HG03457 (cell line): ENCODE measurements around the gene GNA14.
"Not testable (repeated sequence)": the region's sequence is repeated elsewhere in the genome, so short reads cannot be mapped to it uniquely, and the experiment has no call there.

Experiments
- ATAC-seq: cut with Tn5 transposase; IDR thresholded peaks from one replicate; pipeline ENCODE4 v1.9.1; 2021; ENCODE audit warnings: moderate number of reproducible peaks; ENCODE audit not compliant: unreplicated experiment

The GNA14 gene

DNA sequence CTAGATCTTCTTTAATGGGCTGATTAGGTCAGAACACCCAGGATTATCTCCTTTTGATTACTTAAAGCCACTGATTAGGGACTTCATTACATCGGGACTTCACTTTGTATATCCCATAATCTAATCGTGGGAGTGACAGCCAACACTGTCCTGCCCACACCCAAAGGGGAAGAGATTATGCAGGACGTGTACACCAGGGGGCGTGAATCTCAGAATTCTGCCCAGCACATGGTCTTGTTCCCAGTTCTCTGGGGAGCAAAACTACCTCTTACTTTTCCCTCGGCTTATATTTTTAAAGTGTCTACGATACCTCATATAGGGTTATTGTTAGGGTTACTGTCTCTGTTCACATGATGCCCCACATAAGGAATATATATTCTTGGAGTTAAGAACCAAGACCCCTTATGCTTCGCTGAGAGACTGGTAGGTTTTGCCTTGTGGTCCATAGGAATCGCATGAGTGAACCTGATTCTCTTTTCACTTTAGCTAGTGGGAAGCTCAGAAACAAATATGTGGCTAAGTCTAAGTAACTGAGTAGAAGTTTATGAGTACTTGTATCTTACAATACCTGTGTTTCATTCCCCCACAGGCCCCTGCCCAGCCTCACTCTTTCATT, 192.7 kb downstream of the GNA14 start:
- ATAC-seq: no peak

GRCh38 chr9:77454663-77455062, 193.5 kb downstream of the GNA14 start:
- ATAC-seq: no peak

GRCh38 chr9:77453825-77454647, 194.1 kb downstream of the GNA14 start:
- ATAC-seq: no peak

DNA sequence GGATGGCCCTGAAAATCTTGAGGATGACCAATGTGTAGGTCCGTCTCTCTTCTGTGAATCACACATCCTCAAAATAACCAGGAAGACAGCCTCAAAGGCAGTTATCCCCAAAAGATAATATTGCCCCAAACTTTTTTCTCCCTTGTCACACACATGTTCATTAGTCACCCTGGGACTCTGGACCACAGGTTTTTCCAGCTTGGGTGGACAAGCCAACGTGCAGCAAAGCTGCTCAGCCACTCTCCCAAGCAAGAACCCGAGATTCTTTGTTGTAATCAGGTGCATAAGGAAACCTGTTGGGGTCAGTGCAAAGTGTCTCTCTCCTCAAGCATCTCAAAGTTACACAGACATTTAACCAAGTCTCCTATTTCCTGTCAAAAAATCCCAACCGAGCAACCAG, 196.6 kb downstream of the GNA14 start:
- ATAC-seq: no peak

GRCh38 chr9:77450085-77450475, 198.0 kb downstream of the GNA14 start:
- ATAC-seq: no peak

DNA sequence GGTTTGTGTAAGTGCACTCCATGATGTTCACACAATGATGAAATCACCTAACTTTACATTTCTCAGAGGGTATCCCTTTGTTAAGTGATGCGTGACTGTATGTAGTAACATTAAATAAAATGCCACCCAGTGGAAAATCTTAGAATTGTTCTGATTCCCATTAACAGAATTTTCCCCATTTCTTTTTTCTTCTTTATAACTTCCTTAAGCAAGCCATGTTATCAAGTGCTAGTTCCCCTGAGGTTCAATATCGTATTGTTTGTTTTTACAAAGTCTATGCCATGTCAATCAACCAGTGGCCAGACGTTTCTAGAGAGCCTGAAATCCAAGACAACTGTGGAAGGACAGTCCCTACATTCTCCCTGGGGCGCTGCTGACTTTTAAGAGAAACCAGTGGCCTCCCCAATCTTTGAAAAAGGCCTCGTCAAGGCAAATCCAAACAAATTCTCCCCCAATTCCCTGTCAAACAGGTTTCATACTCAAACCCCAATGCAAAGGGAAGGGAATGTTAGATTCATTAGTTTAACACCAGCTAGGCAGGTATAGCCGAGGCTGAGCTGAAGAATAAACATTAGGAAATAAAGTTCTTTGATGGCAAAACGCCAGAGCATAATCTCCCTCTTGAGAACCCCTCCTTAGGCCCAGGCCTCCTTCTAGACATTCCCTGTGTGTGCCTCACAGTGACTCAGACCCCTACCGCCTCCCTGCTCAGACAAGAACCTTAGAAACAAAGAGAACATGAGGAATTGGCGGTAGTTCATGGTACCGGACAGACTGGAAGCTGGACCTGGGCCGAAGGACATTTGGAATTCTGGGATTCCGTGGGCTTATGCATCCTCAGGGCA, 198.7 kb downstream of the GNA14 start:
- no peak for ATAC-seq

GRCh38 chr9:77447646-77448045, 200.5 kb downstream of the GNA14 start:
- ATAC-seq: no peak

DNA sequence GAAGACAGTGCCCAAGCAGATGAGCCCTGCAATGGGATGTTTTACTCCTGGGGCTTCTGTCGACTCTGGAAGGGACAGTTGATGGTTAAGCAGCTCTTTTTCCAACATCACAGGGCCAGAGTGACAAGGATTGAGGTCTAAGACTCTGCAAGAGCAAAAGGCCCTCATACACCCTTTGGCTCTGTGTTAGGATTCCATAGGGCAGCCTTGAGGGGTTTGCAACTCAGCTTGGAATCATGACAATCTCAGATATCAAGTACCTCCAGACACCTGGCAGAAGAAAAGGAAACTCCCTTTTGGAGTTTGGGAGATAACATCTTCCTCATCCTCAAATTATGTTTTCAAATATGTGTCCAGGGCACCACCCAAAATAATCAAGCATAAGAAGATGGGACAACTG, 205.7 kb downstream of the GNA14 start:
- ATAC-seq: no peak

GRCh38 chr9:77441124-77441523, 207.0 kb downstream of the GNA14 start:
- not testable (repeated sequence) for ATAC-seq

DNA sequence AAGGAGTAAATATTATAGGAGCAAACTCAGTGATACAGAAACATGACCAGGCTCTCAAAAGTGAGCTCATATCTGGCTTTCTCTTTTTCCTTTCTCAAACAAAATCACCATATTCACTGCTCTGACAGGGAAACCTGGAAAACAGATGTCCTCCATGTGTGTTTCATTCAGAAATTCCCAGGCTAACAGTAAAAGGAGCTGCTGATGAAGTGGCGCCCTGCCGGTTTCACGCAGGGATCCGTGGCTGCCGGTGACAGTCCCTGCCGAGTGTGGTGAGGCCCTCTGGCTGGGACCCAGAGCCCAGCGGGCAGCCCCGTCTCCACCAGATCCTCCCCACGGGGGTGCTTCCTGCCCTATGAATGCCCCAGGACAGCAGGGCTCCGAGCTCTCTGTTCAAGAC, 208.1 kb downstream of the GNA14 start:
- no peak for ATAC-seq

DNA sequence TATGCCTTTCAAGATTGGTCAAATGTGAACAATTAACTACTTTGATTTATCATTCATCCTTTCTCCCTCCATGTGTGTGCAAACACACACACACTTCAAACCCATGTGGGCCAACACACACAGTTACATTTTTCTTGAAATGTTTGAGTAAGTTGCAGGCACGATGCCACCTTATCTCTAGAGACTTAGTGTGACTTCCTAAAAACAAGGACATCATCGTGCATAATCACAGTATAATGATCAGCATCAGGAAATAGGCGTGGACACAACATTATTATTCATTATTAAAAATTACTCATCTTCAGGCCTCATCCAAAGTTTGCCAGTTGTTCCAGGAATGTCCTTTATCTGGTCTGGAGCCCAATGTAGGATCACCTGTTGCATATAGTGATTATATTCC, 209.5 kb downstream of the GNA14 start:
- no peak for ATAC-seq

DNA sequence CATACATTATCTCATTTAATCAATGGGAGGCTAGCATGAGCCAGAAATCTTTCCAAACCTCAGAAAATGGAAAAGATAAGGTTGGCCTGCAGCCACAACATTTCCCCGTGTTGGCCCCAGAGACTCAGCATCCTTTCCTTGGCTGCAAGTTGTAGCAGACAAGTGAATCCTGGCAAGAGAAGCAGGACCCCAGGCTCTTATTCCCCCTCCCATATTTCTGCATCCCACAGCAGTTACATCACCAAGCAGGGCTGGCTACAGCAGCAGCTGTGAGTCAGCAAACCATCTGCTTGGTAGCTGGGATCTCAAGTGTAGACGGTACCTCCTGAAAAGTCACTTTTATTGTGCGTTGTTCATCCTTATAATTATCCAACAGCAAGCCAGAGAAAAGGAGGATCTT, 212.4 kb downstream of the GNA14 start:
- ATAC-seq: no peak

DNA sequence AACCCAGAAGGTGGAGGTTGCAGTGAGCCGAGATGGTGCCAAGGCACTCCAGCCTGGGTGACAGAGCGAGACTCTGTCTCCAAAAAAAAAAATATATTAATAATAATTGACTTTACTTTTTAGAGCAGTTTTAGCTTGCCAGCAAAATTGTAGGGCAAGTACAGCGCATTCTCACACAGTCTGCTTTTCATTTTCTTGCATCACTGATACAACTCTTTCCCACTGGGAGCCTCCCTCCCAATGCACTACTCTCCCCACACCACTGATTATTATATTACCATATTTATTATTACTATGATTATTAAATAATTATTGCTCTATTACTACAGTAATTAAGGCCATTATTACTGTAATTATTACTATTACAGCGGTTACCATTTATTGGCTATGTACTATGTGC, 212.8 kb downstream of the GNA14 start:
- ATAC-seq: no peak

DNA sequence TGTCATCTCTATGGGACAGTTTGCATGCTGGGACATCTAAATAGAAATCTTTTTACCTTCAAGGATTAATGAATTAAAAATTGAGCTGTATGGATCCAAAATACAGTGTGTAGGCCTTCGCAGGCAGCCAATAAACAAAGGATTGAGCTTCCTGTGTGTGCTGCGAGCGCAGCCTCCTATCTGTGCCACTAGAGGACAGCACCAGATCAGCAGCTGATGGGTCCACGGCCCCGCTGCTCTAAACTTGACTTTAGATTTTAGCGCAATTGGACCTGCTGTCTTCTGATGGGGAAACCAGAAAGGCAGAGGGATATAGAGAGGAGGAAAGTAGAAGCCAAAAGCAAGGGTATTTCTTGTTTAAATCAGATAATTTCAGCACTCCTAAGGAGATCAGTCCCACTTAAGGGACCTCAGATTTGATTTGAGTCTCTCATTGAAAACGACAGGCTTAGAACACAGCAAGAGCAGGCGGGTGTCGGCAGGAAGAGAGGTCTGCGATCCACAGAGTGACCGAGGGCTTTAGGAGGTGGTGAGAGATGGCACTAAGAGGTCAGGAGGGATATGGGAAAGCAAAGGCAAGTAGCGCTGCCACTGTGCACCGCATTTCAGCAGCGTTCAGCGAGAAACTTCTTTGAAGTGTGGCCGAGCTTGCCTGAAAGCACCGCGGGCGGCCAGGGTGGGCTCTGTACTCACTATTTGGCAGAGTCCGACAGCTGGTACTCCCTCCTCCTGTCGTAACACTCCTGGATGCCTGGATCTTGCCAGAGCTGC, 214.3 kb downstream of the GNA14 start:
- ATAC-seq: peak; percentile 81

DNA sequence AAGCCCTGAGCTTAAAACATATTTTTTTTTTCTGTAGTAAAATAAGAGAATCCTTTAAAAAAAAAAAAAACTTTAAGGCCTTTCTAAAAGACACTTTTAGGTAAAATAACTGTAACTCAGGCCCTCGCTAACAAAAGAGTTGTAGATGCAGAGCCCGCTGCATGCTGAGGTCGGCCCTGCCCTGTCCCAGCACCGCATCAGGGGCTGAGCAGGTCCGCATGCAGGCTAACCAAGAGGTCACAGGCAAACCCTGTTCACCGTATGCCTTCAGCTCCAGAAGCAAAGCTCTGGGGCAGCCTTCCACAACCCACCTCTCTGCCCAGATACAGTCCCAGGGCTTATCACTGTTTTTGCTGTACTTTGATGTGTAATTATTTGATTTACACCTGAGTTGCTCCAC, 216.1 kb downstream of the GNA14 start:
- ATAC-seq: no peak

- no peak for ATAC-seq
Measured at GRCh38 chr9:77429928-77430327, 218.2 kb downstream of the GNA14 start.

DNA sequence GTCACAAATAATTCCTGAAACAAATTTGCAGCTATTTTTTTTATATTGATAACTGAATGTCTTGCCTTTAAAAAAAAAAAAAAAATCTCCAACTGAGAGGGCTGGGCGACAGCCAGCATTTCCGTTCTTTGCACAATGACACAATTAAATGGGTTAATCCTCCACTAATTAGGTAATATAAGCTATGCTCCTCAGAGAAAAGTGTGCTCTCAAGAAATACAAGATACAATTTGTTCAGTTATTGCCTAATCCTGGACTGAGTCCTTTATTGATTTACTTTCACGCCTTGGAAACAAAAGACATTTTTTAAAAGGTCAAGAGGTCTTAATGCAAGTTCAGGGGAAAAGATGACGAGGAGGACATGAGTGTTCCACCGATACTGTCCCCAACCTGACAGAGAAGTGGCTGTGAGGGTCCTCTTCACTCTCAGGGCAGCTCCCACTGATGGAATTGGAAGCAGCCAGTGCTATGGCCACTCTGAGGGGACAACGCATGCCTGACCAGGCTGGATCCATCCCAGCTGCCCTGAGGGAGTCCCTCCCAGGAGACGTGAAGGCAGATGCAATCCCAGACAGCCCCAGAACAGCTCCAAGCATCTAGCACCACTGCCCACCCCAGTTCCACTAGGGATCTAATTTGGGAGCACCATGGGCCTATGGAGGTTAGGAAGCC, 220.7 kb downstream of the GNA14 start:
- ATAC-seq: no peak

DNA sequence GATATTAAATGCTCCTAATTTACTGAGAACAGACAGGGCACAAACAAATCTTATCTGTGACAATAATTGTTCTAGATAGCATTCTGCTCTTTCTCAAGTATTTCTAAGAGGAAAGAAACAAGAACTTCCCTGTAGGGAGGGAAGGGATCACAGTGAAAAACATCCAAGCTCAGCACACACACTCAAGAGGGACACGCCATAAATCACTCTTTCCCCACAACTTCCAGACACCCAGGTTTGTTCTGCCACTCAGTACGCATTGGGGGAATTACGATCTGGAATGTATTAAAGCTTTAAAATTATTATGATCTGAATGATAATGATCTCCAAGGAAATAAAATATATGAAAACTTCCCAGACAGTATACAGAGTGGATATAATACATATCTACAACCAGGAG, 221.4 kb downstream of the GNA14 start:
- ATAC-seq: no peak

DNA sequence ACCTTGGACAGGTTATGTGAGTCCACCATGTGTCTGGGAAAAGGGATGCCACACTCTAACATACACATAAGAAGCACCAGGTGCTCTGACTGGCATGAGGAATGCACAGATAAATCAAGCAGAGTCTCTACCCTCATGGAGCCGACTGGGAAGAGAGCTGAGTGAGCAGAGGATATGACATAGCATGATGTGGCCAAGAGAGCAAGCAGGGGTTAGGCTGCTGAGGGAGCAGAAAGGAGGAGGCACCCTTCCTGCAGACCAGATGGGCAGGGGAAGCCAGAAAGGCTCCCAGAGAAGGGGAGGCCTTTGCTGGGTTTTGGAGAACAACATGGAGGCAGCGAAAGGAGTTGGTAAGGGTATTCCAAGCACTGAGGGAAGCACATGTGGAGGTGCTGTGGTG, 223.1 kb downstream of the GNA14 start:
- no peak for ATAC-seq

DNA sequence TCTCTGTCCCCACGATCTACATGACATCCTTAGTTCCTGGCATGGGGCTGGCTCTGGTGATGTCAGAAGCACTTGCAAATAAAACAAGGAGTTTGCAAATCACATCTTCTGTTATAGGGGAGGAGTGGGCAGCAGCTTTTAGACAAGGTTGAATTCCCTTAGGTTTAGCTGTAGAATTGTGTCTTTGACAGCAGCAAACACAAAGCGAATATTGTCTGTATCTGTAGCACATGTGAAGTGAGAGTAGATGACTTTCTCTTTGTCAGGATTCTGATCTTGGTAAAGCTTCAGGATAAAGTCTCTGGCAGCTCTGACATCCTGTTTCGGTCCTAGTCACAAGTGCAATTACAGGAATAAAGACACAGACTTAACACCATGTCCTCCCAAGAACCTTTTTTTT, 224.3 kb downstream of the GNA14 start:
- ATAC-seq: no peak

DNA sequence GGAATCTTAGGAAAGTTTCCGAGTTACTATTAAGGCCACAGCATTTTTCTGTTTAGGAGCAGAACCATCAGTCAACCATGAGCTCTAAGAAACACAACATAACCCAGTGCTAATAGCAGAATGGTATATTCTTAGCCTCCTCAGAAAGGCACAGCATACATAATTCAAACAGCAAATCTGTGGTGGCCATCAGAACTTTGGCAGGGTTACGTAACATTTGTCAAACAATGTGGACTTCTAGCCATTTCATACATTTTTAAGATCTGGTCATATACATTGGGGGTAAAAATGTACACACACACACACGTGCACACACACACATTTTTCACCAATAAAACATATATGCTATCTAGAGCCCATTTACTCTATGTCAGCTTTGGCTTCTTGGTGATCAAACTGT, 225.2 kb downstream of the GNA14 start:
- ATAC-seq: no peak
